Measurements from ENCODE around the gene MYO3B.
A peak's percentile ranks its signal among the peaks of the same experiment; 100 is the strongest.

MYO3B gene

DNA sequence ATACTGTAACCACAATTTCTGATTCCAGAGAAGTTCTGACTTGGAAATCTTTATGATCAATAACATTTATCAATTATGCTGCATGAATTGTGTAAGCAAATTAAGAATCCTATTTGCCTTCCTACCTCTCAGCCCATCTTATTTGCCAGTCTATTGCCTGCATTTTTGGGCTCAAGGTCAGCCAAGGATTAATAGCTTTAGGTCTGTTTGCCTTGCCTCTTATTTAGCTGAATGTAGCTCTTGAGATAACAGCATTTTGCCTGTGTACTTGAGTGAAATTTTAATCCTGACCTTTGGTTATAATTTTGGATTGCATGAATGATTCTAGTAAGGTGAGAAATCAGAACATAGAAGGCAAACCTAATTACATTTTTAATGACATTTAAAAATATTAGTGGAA is 51.2 kb downstream of the MYO3B start:
- TF ChIP-seq, protein P1, sequence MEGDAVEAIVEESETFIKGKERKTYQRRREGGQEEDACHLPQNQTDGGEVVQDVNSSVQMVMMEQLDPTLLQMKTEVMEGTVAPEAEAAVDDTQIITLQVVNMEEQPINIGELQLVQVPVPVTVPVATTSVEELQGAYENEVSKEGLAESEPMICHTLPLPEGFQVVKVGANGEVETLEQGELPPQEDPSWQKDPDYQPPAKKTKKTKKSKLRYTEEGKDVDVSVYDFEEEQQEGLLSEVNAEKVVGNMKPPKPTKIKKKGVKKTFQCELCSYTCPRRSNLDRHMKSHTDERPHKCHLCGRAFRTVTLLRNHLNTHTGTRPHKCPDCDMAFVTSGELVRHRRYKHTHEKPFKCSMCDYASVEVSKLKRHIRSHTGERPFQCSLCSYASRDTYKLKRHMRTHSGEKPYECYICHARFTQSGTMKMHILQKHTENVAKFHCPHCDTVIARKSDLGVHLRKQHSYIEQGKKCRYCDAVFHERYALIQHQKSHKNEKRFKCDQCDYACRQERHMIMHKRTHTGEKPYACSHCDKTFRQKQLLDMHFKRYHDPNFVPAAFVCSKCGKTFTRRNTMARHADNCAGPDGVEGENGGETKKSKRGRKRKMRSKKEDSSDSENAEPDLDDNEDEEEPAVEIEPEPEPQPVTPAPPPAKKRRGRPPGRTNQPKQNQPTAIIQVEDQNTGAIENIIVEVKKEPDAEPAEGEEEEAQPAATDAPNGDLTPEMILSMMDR (IDR thresholded peaks at IDR 0.05; ENCODE audit: insufficient read depth, low read depth, low read length, missing control alignments), result no peak
- no peak for DNase-seq (ENCODE audit: low read depth)
- H3K4me3 ChIP-seq (ENCODE audit: low read length), result no peak overlapping the region

DNA sequence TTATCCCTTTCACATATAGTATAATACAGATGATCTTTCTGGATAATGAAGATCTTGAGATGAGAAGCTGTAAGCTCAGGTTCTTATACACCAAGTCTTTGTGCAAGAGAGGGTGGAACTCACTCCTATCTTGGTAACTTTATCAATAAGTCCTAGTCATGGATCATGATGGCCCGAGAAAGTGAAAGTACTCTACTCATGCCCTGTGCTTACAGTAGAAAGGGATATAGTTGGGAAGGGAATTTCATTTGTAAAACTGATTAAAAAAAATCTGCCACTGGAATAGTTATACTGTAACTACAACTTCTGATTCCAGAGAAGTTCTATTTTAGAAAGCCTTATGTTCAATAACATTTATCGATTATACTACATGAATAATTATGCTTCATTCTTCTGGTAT is 51.8 kb downstream of the MYO3B start:
- H3K4me3 ChIP-seq (ENCODE audit: low read length), result no peak overlapping the region
- no peak for DNase-seq (ENCODE audit: low read depth)
- TF ChIP-seq, protein P1 (IDR thresholded peaks at IDR 0.05; ENCODE audit: insufficient read depth, low read depth, low read length, missing control alignments), result no peak

DNA sequence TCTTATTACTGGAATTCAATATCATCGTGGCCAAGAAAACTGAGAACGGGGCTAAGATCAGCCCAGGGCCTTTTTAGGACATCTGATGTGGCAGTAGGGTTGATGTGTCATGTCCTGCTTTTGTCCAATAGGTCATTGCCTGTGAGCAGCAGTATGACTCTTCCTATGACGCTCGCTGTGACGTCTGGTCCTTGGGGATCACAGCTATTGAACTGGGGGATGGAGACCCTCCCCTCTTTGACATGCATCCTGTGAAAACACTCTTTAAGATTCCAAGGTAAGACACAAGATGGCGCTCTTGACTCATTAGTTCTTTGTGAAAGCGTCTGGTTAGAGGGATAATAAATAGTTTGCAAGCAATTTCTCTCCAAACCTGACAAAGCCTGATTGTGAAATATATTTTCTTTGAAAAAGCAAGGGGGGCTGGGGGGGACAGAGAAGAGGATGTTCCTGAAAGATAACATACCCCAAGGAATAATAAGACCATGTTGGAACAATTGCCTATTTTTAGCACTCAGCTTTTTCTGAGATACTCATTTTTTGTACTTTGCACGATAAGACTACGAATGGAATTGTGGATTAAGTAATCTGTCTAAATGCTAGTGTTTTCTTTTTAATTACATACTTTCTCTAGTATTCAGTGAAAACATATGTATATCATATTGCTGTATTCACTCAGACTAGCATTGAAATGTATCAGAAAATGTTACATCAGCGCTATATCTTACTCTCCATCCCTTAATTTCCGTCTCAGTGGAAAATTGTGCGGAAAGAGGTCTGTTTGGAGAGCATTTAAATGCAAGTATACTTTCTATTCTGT is 58.1 kb downstream of the MYO3B start:
- TF ChIP-seq, protein P1 (IDR thresholded peaks at IDR 0.05; ENCODE audit: insufficient read depth, low read depth, low read length, missing control alignments), result peak; percentile 64
- peak; percentile 53 for DNase-seq (ENCODE audit: low read depth)
- H3K4me3 ChIP-seq (ENCODE audit: low read length), result no peak overlapping the region

DNA sequence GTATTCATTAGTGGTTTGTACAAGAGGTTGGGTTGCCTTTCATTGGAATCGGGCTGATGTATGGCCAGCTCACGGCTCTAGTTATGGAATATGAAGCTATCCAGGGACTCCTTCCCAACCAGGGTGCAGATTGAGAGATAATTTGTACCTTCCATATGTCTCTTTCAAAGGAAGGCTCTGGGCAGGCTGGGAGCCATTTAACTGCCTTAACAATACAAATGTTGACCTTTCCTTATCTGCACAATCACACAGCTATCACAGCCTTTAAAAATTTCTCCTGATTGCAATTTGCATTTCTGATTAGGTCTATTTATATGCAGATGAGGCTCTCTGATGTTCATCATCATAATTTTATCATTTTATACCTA is 58.7 kb downstream of the MYO3B start:
- TF ChIP-seq, protein P1 (IDR thresholded peaks at IDR 0.05; ENCODE audit: insufficient read depth, low read depth, low read length, missing control alignments), result no peak
- no peak for DNase-seq (ENCODE audit: low read depth)
- no peak overlapping the region for H3K4me3 ChIP-seq (ENCODE audit: low read length)

DNA sequence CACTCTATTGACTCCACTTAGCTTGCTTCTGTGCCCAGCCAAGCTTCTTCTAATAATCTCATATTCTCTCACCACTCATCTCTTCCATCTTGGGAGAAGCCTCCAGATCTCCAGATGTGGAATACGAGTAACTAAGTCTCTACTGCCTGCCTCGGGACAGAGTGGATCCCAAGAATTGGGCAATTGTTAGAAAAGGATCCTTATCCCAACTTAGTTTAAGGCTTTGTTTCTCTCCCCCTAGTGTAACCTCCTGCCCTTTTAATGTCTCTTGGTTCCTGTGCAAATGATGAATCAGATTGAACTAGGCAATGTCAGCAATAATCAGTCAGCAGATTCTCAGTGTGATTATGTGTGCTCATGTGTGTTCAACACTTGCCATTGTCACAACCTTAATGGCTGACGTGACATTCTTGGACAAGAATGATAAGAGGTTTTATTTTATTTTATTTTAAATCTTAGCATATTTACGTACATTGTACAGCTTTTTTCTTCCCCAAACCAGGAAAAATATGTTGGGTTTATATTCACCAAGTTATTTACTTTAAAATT is 59.7 kb downstream of the MYO3B start:
- no peak for DNase-seq (ENCODE audit: low read depth)
- TF ChIP-seq, protein P1 (IDR thresholded peaks at IDR 0.05; ENCODE audit: insufficient read depth, low read depth, low read length, missing control alignments), result no peak
- H3K4me3 ChIP-seq (ENCODE audit: low read length), result no peak overlapping the region

DNA sequence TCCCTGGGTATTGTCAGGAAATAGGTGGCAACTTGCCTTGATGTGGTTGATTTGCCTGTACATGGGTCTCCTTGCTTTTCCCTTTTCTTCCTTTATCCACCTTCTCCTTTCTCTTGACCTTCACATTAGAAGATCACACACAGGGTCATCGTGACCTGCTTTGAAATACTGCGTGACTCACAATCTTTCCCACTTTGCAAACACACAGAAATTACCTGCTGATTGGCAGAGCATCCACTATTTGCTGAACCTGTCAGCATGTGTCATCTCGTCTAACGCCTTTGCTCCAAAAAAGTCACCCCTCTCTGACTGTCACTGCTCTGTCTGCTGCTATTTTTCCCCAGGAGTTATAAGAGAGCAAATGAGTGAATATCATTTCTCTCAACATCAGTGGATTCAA is 60.8 kb downstream of the MYO3B start:
- TF ChIP-seq, protein P1 (IDR thresholded peaks at IDR 0.05; ENCODE audit: insufficient read depth, low read depth, low read length, missing control alignments), result no peak
- no peak for DNase-seq (ENCODE audit: low read depth)
- no peak overlapping the region for H3K4me3 ChIP-seq (ENCODE audit: low read length)

DNA sequence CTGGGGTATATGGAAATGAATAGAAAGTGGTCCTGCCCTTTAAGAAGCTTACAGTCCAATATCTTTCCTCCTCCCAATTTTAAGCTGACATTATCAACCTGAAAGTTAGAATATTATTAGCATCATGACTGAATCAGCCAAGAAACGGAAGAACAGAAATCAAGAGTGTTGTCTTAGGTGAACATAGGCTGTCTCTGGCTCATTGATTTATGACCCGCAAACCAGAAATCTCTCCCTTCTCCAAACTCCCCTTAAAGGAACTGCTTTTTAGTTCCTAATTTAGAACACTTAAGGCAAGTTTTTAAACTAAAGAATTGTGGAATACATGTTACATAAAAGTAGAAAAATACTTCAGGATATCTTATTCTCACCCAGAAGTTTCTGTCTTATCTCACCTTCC is 62.7 kb downstream of the MYO3B start:
- H3K4me3 ChIP-seq (ENCODE audit: low read length), result no peak overlapping the region
- TF ChIP-seq, protein P1 (IDR thresholded peaks at IDR 0.05; ENCODE audit: insufficient read depth, low read depth, low read length, missing control alignments), result no peak
- DNase-seq (ENCODE audit: low read depth), result no peak

Data from epithelial cell of esophagus (primary cell).